ENCODE measurements around the gene ARID5B.
A peak's percentile ranks its signal among the peaks of the same experiment; 100 is the strongest.
"Not testable (repeated sequence)": the region's sequence is repeated elsewhere in the genome, so short reads cannot be mapped to it uniquely, and the experiment has no call there.

Gene ARID5B

GRCh38 chr10:62028502-62028842, 127.0 kb downstream of the ARID5B start:
- DNase-seq (ENCODE audit: low read depth in 2 of 2, low spot score in 1 of 2): not testable (repeated sequence)

GRCh38 chr10:62029401-62029800, 127.9 kb downstream of the ARID5B start:
- DNase-seq (ENCODE audit: low read depth in 2 of 2, low spot score in 1 of 2): no peak

- no peak for DNase-seq (ENCODE audit: low read depth in 2 of 2, low spot score in 1 of 2)
Measured at GRCh38 chr10:62031507-62031906, 130.0 kb downstream of the ARID5B start.

GRCh38 chr10:62033125-62033524, 131.6 kb downstream of the ARID5B start:
- DNase-seq (ENCODE audit: low read depth in 2 of 2, low spot score in 1 of 2): no peak

- DNase-seq (ENCODE audit: low read depth in 2 of 2, low spot score in 1 of 2): no peak
Measured at GRCh38 chr10:62034096-62034640, 132.7 kb downstream of the ARID5B start.

GRCh38 chr10:62036186-62037081, 134.9 kb downstream of the ARID5B start:
- DNase-seq (ENCODE audit: low read depth in 2 of 2, low spot score in 1 of 2): no peak

GRCh38 chr10:62037166-62037831, 135.8 kb downstream of the ARID5B start:
- no peak for DNase-seq (ENCODE audit: low read depth in 2 of 2, low spot score in 1 of 2)

- DNase-seq (ENCODE audit: low read depth in 2 of 2, low spot score in 1 of 2): no peak
Measured at GRCh38 chr10:62037890-62038608, 136.6 kb downstream of the ARID5B start.

- DNase-seq (ENCODE audit: low read depth in 2 of 2, low spot score in 1 of 2): peak; percentile 60 to 63
Measured at GRCh38 chr10:62038609-62039190, 137.2 kb downstream of the ARID5B start.

GRCh38 chr10:62039954-62040353, 138.5 kb downstream of the ARID5B start:
- no peak for DNase-seq (ENCODE audit: low read depth in 2 of 2, low spot score in 1 of 2)

GRCh38 chr10:62040881-62041280, 139.4 kb downstream of the ARID5B start:
- no peak for DNase-seq (ENCODE audit: low read depth in 2 of 2, low spot score in 1 of 2)

- no peak for DNase-seq (ENCODE audit: low read depth in 2 of 2, low spot score in 1 of 2)
Measured at GRCh38 chr10:62043421-62044021, 142.0 kb downstream of the ARID5B start.

- no peak for DNase-seq (ENCODE audit: low read depth in 2 of 2, low spot score in 1 of 2)
Measured at GRCh38 chr10:62044566-62044965, 143.1 kb downstream of the ARID5B start.

- DNase-seq (ENCODE audit: low read depth in 2 of 2, low spot score in 1 of 2): no peak
Measured at GRCh38 chr10:62045765-62046521, 144.4 kb downstream of the ARID5B start.

- no peak for DNase-seq (ENCODE audit: low read depth in 2 of 2, low spot score in 1 of 2)
Measured at GRCh38 chr10:62046522-62047227, 145.2 kb downstream of the ARID5B start.

- no peak for DNase-seq (ENCODE audit: low read depth in 2 of 2, low spot score in 1 of 2)
Measured at GRCh38 chr10:62047228-62047892, 145.9 kb downstream of the ARID5B start.

GRCh38 chr10:62047960-62048383, 146.5 kb downstream of the ARID5B start:
- no peak for DNase-seq (ENCODE audit: low read depth in 2 of 2, low spot score in 1 of 2)

GRCh38 chr10:62048470-62048869, 147.0 kb downstream of the ARID5B start:
- DNase-seq (ENCODE audit: low read depth in 2 of 2, low spot score in 1 of 2): no peak

Data from stimulated activated CD8-positive, alpha-beta memory T cell treated with anti-CD3 and anti-CD28 coated beads, Interleukin-4, amount 100 ng/mL, for 4 hours (primary cell).